ENCODE results near the gene ATXN1. TPM values are rescaled to one million over a fixed set of nuclear protein-coding genes. Genes with fewer than 3 reads are reported as not detected.

ATXN1 gene
- total RNA-seq, 4 donors from 2014 or later = 16.3 to 52.2 (median 25.7) TPM

GRCh38 chr6:16361121-16361520 lies 400.1 kb downstream of the ATXN1 start:
- no peak overlapping the region for H3K4me3 ChIP-seq (ENCODE audit: low read depth, poor library complexity, severe bottlenecking)
- intact Hi-C loops (cut with DNase I; ENCODE audit: low total_unique reads) = no loop called here
- TF ChIP-seq POLR2A (IDR thresholded peaks at IDR 0.05) = no peak
- no peak for TF ChIP-seq CTCF (IDR thresholded peaks at IDR 0.05)
- no peak for DNase-seq (ENCODE audit: low spot score in 2 of 2)
- 41 to 54% methylated on average over 4 of the region's 4 CpGs for WGBS, 2 donors

- intact Hi-C loops (cut with DNase I; ENCODE audit: low total_unique reads) = no loop called here
- 49 to 51% methylated on average over 3 of the region's 3 CpGs for WGBS, 2 donors
- no peak overlapping the region for H3K4me3 ChIP-seq (ENCODE audit: low read depth, poor library complexity, severe bottlenecking)
- no peak for TF ChIP-seq CTCF (IDR thresholded peaks at IDR 0.05)
- TF ChIP-seq POLR2A (IDR thresholded peaks at IDR 0.05) = no peak
- no peak for DNase-seq (ENCODE audit: low spot score in 2 of 2)
These were observed 400.9 kb downstream of the ATXN1 start for GRCh38 chr6:16360365-16360764.

- intact Hi-C loops (cut with DNase I; ENCODE audit: low total_unique reads) = no loop called here
- 68 to 85% methylated on average over 6 of the region's 6 CpGs for WGBS, 2 donors
These were observed 401.7 kb downstream of the ATXN1 start for GRCh38 chr6:16359563-16359962.

GRCh38 chr6:16358531-16359138 lies 402.6 kb downstream of the ATXN1 start:
- 51 to 60% methylated on average over 6 to 12 of the region's 18 CpGs for WGBS, 2 donors
- intact Hi-C loops (cut with DNase I; ENCODE audit: low total_unique reads) = no loop called here
- TF ChIP-seq CTCF (IDR thresholded peaks at IDR 0.05) (no peak), POLR2A (IDR thresholded peaks at IDR 0.05) (no peak)
- no peak for DNase-seq (ENCODE audit: low spot score in 2 of 2)
- no peak overlapping the region for H3K4me3 ChIP-seq (ENCODE audit: low read depth, poor library complexity, severe bottlenecking)

More at GRCh38 chr6:16359563-16359962, 401.7 kb downstream of the ATXN1 start:
- TF ChIP-seq CTCF (IDR thresholded peaks at IDR 0.05) = no peak
- no peak overlapping the region for H3K4me3 ChIP-seq (ENCODE audit: low read depth, poor library complexity, severe bottlenecking)
- no peak for DNase-seq (ENCODE audit: low spot score in 2 of 2)

GRCh38 chr6:16355699-16356446 lies 405.4 kb downstream of the ATXN1 start:
- intact Hi-C loops (cut with DNase I; ENCODE audit: low total_unique reads) = no loop called here
- no peak overlapping the region for H3K4me3 ChIP-seq (ENCODE audit: low read depth, poor library complexity, severe bottlenecking)
- no peak for DNase-seq (ENCODE audit: low spot score in 2 of 2)
- TF ChIP-seq CTCF (IDR thresholded peaks at IDR 0.05) (no peak), POLR2A (IDR thresholded peaks at IDR 0.05) (no peak)
- WGBS, 2 donors = 55% methylated on average over 16 of the region's 16 CpGs

All from lower leg skin (tissue), 4 donors.